ENCODE measurements around the gene MTAP. TPM values are rescaled to one million over a fixed set of nuclear protein-coding genes. Genes with fewer than 3 reads are reported as not detected.
A peak's percentile ranks its signal among the peaks of the same experiment; 100 is the strongest.

Gene MTAP
- polyA plus RNA-seq, 1 experiment: 14.2 TPM

DNA sequence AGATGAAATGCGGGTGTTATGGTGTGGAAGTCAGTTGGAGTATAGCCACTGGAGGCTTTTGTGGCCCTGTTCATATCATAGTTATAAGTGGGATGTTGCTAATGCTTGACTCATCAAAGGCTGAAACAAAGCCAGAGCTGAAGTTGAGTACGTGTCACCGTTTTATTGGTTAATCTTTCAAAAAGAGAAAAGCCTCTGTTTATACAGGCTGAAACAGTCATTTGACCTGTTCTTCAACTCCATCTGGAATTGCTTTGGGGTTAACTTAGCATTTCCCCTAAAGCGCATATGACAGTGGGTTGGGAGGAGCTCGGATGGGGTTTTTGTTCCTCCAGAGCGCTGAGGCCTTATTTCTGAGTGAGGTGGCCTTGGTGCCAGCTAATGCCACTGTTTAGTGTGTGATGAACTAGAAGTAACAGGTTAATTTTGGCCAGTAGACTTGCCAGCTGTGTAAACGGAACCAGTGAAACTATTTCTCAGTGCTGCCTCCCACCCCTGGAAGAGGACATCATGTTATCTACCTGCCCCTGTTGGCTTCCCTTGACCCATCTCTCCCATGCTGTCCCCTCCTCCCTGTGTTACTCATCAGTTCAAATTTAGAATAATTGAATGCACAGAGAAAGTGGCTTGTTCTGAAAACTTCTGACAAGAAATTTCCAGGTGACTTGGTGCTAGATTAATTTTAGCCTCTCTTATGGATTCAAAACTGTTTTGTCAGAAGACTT is 34.2 kb downstream of the MTAP start:
- H3K36me3 ChIP-seq (ENCODE audit: control insufficient read depth, insufficient read depth, low read length): peaks cover 22% of the 10 kb centered on the region
- TF ChIP-seq CTCF (IDR thresholded peaks at IDR 0.05; ENCODE audit: insufficient read depth, low read depth, low read length): no peak
- H3K4me3 ChIP-seq (ENCODE audit: low read depth, low read length): no peak overlapping the region
- POLR2A ChIA-PET: interaction anchor here (0.6 kb wide), 1 partner anchor 124 kb away, joined by 5 read pairs; no protein-coding TSS in a partner anchor
- CTCF ChIA-PET: interaction anchor here (1.3 to 2.3 kb wide), 3 partner anchors 20 to 407 kb away, joined by 4 to 7 read pairs (median 6); no protein-coding TSS in a partner anchor
- peak; percentile 98 for DNase-seq (ENCODE audit: low read depth)
- H3K27me3 ChIP-seq (ENCODE audit: control insufficient read depth, insufficient read depth, low read length): no peaks in the 10 kb centered on the region

DNA sequence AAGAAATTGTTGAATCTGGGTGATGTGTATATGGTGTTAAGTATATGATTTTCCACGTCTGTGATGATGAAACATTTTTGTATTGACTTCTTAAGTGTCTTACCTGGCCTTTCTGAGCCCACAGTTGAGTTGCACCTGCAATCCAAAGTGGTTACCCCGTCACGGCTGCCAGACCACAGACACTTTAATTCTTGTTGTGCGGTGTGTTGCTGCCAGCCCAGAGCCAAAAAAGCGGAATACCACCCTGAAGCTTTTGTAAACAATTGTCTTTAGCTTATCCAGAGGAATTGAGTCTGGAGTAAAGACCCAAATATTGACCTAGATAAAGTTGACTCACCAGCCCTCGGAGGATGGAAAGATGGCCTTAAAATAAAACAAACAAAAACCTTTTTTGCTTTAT is 35.1 kb downstream of the MTAP start:
- Histone ChIP-seq H3K36me3 (ENCODE audit: control insufficient read depth, insufficient read depth, low read length) (peaks cover 22% of the 10 kb centered on the region), H3K4me3 (ENCODE audit: low read depth, low read length) (no peak overlapping the region), H3K27me3 (ENCODE audit: control insufficient read depth, insufficient read depth, low read length) (no peaks in the 10 kb centered on the region)
- ChIA-PET CTCF (interaction anchor here (2.3 kb wide), 1 partner anchor 23 kb away, joined by 7 read pairs; no protein-coding TSS in a partner anchor), POLR2A (no interaction called here)
- DNase-seq (ENCODE audit: low read depth): no peak
- TF ChIP-seq CTCF (IDR thresholded peaks at IDR 0.05; ENCODE audit: insufficient read depth, low read depth, low read length): no peak

GRCh38 chr9:21840647-21841046 is 38.2 kb downstream of the MTAP start:
- CTCF ChIA-PET: no interaction called here
- DNase-seq (ENCODE audit: low read depth): no peak
- no peak overlapping the region for H3K4me3 ChIP-seq (ENCODE audit: low read depth, low read length)
- no peaks in the 10 kb centered on the region for H3K27me3 ChIP-seq (ENCODE audit: control insufficient read depth, insufficient read depth, low read length)
- POLR2A ChIA-PET: no interaction called here
- TF ChIP-seq CTCF (IDR thresholded peaks at IDR 0.05; ENCODE audit: insufficient read depth, low read depth, low read length): no peak
- peaks cover 13% of the 10 kb centered on the region for H3K36me3 ChIP-seq (ENCODE audit: control insufficient read depth, insufficient read depth, low read length)

- H3K27me3 ChIP-seq (ENCODE audit: control insufficient read depth, insufficient read depth, low read length): no peaks in the 10 kb centered on the region
- H3K36me3 ChIP-seq (ENCODE audit: control insufficient read depth, insufficient read depth, low read length): peaks cover 13% of the 10 kb centered on the region
- no peak overlapping the region for H3K4me3 ChIP-seq (ENCODE audit: low read depth, low read length)
- POLR2A ChIA-PET: no interaction called here
- no peak for DNase-seq (ENCODE audit: low read depth)
- CTCF ChIA-PET: interaction anchor here (1.5 kb wide), 1 partner anchor 9 kb away, joined by 4 read pairs; no protein-coding TSS in a partner anchor
- TF ChIP-seq CTCF (IDR thresholded peaks at IDR 0.05; ENCODE audit: insufficient read depth, low read depth, low read length): no peak
These were observed 38.7 kb downstream of the MTAP start for GRCh38 chr9:21841133-21841532.

DNA sequence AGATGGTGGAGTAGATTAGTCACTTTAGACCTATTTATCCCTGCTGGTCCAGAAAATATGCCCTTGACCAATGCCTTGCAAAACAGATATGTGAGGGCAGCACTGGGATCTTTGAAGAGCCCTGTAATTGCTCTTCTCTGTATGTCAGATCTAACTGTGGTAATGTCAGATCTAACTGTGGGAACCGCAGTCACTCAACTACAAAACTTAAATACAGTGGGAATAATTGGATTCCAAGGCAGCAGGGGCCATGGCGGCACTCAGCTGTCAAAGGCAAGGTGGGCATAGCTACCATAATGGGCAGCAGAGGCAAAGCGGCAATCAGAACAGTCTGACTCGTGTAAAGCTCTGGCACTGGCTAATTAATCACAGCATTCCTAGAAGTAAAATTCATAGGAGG is 46.2 kb downstream of the MTAP start:
- POLR2A ChIA-PET: no interaction called here

More for the DNA sequence above, 46.2 kb downstream of the MTAP start:
- DNase-seq (ENCODE audit: low read depth): no peak
- H3K36me3 ChIP-seq (ENCODE audit: control insufficient read depth, insufficient read depth, low read length): no peaks in the 10 kb centered on the region
- no peaks in the 10 kb centered on the region for H3K27me3 ChIP-seq (ENCODE audit: control insufficient read depth, insufficient read depth, low read length)
- CTCF ChIA-PET: interaction anchor here (1.1 to 1.5 kb wide), 2 partner anchors 9 to 573 kb away, joined by 4 read pairs; no protein-coding TSS in a partner anchor
- no peak for TF ChIP-seq CTCF (IDR thresholded peaks at IDR 0.05; ENCODE audit: insufficient read depth, low read depth, low read length)
- H3K4me3 ChIP-seq (ENCODE audit: low read depth, low read length): no peak overlapping the region
